HEK293 (cell line): ENCODE data around the gene MED16.

Source experiments
- REST ChIP-seq: fragments of 450-650 bp; formaldehyde crosslinking; IDR thresholded peaks from 2 replicates; pipeline ENCODE4 v1.5.1; 2016; ENCODE audit warnings: missing biosample characterization, missing genetic modification characterization
- ZNF747 ChIP-seq: fragments of 450-650 bp; formaldehyde crosslinking; IDR thresholded peaks from 2 replicates; pipeline ENCODE4 v1.5.1; 2016; ENCODE audit warnings: missing biosample characterization, missing genetic modification characterization

- TF ChIP-seq ZNF747 (tag by site-specific recombination) (no peak), REST (tag by site-specific recombination) (no peak)
Observed at GRCh38 chr19:932648-933552, 39.9 kb upstream of the MED16 start.
